ENCODE results near the gene SLC29A4. TPM values are rescaled to one million over a fixed set of nuclear protein-coding genes. Genes with fewer than 3 reads are reported as not detected.

The SLC29A4 gene
- total RNA-seq, 1 donor from 2014 or later, result 1.8 TPM

GRCh38 chr7:5334671-5335070 is 51.9 kb downstream of the SLC29A4 start:
- peaks cover 71% of the 10 kb centered on the region for H3K36me3 Mint-ChIP-seq (ENCODE audit: low read depth)
- H3K27me3 Mint-ChIP-seq, result no peaks in the 10 kb centered on the region
- intact Hi-C loops (cut with micrococcal nuclease), result no loop called here
- H3K27ac Mint-ChIP-seq, result no peak overlapping the region
- peaks cover 9% of the 10 kb centered on the region for H3K9me3 Mint-ChIP-seq
- DNase-seq, result no peak
- no peak overlapping the region for H3K4me3 Mint-ChIP-seq
- H3K4me1 Mint-ChIP-seq, result peaks cover 13% of the 10 kb centered on the region

- no peak for DNase-seq
- H3K27ac Mint-ChIP-seq, result no peak overlapping the region
- no peak overlapping the region for H3K4me3 Mint-ChIP-seq
- H3K36me3 Mint-ChIP-seq (ENCODE audit: low read depth), result peaks cover 76% of the 10 kb centered on the region
- H3K27me3 Mint-ChIP-seq, result no peaks in the 10 kb centered on the region
- H3K9me3 Mint-ChIP-seq, result peaks cover 9% of the 10 kb centered on the region
- peaks cover 10% of the 10 kb centered on the region for H3K4me1 Mint-ChIP-seq
- intact Hi-C loops (cut with micrococcal nuclease), result no loop called here
Measured at GRCh38 chr7:5337047-5337446, 54.3 kb downstream of the SLC29A4 start.

GRCh38 chr7:5339955-5340354 is 57.2 kb downstream of the SLC29A4 start:
- Mint-ChIP-seq H3K9me3 (peaks cover 20% of the 10 kb centered on the region), H3K4me1 (peaks cover 6% of the 10 kb centered on the region), H3K27ac (no peak overlapping the region), H3K4me3 (no peak overlapping the region), H3K36me3 (ENCODE audit: low read depth) (peaks cover 88% of the 10 kb centered on the region), H3K27me3 (no peaks in the 10 kb centered on the region)
- DNase-seq, result no peak
- intact Hi-C loops (cut with micrococcal nuclease), result no loop called here

DNA sequence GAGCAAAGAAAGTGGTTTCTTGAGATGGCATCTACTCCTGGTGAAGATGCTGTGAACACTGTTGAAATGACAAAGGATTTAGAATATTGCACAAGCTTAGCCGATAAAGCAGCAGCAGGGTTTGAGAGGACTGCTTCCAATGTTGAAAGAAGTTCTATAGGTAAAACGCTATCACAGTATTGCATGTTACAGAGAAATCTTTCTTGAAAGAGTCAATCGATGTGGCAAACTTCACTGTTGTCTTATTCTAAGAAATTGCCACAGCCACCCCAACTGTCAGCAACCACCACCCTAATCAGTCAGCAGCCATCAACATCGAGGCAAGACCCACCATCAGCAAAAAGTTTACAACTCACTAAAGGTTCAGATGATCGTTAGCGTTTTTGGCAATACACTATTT is 59.9 kb downstream of the SLC29A4 start:
- peaks cover 11% of the 10 kb centered on the region for H3K9me3 Mint-ChIP-seq
- DNase-seq, result no peak
- H3K27ac Mint-ChIP-seq, result no peak overlapping the region
- peaks cover 75% of the 10 kb centered on the region for H3K36me3 Mint-ChIP-seq (ENCODE audit: low read depth)
- H3K27me3 Mint-ChIP-seq, result no peaks in the 10 kb centered on the region
- intact Hi-C loops (cut with micrococcal nuclease), result no loop called here
- H3K4me1 Mint-ChIP-seq, result peaks cover 6% of the 10 kb centered on the region
- no peak overlapping the region for H3K4me3 Mint-ChIP-seq

DNA sequence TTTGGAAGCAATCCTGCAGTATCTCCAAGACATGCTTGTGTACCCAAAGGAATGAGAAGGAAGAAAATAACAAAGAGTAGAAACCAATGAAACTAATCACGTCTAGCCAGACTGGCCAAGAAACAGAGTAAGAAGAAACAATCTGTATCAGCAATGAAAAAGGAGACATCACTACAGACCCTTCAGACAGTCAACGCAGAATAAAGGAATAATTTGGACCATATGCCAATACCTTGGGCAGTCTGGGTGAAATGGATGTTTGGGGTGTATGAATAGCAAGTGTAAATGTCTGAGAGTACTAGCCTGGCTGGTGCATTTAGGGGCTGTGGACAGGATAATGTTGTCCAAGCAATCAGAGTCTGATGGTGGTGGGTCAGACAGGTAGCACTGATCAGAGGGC is 61.1 kb downstream of the SLC29A4 start:
- Mint-ChIP-seq H3K27me3 (no peaks in the 10 kb centered on the region), H3K4me1 (peaks cover 6% of the 10 kb centered on the region), H3K4me3 (no peak overlapping the region), H3K9me3 (peaks cover 11% of the 10 kb centered on the region), H3K27ac (peak overlapping the region; percentile 37), H3K36me3 (ENCODE audit: low read depth) (peaks cover 72% of the 10 kb centered on the region)
- intact Hi-C loops (cut with micrococcal nuclease), result no loop called here
- DNase-seq, result no peak

GRCh38 chr7:5344342-5344741 is 61.6 kb downstream of the SLC29A4 start:
- Mint-ChIP-seq H3K27ac (no peak overlapping the region), H3K27me3 (no peaks in the 10 kb centered on the region), H3K4me3 (no peak overlapping the region), H3K36me3 (ENCODE audit: low read depth) (peaks cover 70% of the 10 kb centered on the region), H3K4me1 (peaks cover 6% of the 10 kb centered on the region), H3K9me3 (peaks cover 11% of the 10 kb centered on the region)
- no peak for DNase-seq
- intact Hi-C loops (cut with micrococcal nuclease), result no loop called here

DNA sequence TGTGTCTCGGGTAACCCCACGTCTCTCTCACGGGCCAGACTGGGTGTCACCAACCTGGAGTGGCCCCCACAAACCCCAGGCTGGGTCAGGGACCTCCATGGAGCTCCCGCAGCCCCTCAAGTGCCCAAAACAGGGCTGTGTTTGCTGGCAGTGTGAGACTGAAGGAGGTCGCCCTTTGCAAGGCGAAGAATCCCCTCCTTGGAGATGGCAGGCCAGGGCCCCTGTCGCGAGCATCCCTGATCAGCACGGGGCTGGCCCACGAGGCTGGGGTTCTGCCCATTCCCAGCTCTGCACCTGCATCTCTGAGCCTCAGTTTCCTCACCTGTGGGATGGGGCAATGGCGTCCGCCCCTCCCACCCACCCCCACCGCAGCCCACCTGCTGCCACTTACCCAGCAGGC is 62.4 kb downstream of the SLC29A4 start:
- intact Hi-C loops (cut with micrococcal nuclease), result no loop called here
- Mint-ChIP-seq H3K36me3 (ENCODE audit: low read depth) (peaks cover 65% of the 10 kb centered on the region), H3K9me3 (peaks cover 11% of the 10 kb centered on the region), H3K27me3 (no peaks in the 10 kb centered on the region), H3K4me1 (peaks cover 2% of the 10 kb centered on the region), H3K27ac (no peak overlapping the region), H3K4me3 (no peak overlapping the region)
- no peak for DNase-seq

GRCh38 chr7:5345671-5346070 is 62.9 kb downstream of the SLC29A4 start:
- intact Hi-C loops (cut with micrococcal nuclease), result no loop called here
- no peak for DNase-seq
- Mint-ChIP-seq H3K9me3 (peaks cover 11% of the 10 kb centered on the region), H3K36me3 (ENCODE audit: low read depth) (peaks cover 61% of the 10 kb centered on the region), H3K4me3 (no peak overlapping the region), H3K27ac (no peak overlapping the region), H3K4me1 (no peaks in the 10 kb centered on the region), H3K27me3 (no peaks in the 10 kb centered on the region)

- Mint-ChIP-seq H3K27ac (no peak overlapping the region), H3K4me3 (no peak overlapping the region), H3K4me1 (peaks cover 3% of the 10 kb centered on the region), H3K27me3 (no peaks in the 10 kb centered on the region), H3K9me3 (peaks cover 8% of the 10 kb centered on the region), H3K36me3 (ENCODE audit: low read depth) (peaks cover 49% of the 10 kb centered on the region)
- no peak for DNase-seq
- intact Hi-C loops (cut with micrococcal nuclease), result no loop called here
Measured at GRCh38 chr7:5348134-5349004, 65.6 kb downstream of the SLC29A4 start.

GRCh38 chr7:5349005-5349380 is 66.2 kb downstream of the SLC29A4 start:
- no peak for DNase-seq
- peaks cover 3% of the 10 kb centered on the region for H3K9me3 Mint-ChIP-seq
- H3K27me3 Mint-ChIP-seq, result no peaks in the 10 kb centered on the region
- peaks cover 3% of the 10 kb centered on the region for H3K4me1 Mint-ChIP-seq
- intact Hi-C loops (cut with micrococcal nuclease), result no loop called here
- peaks cover 46% of the 10 kb centered on the region for H3K36me3 Mint-ChIP-seq (ENCODE audit: low read depth)
- H3K27ac Mint-ChIP-seq, result no peak overlapping the region
- no peak overlapping the region for H3K4me3 Mint-ChIP-seq

GRCh38 chr7:5349437-5350173 is 66.9 kb downstream of the SLC29A4 start:
- no peak overlapping the region for H3K27ac Mint-ChIP-seq
- peaks cover 8% of the 10 kb centered on the region for H3K4me1 Mint-ChIP-seq
- intact Hi-C loops (cut with micrococcal nuclease), result no loop called here
- H3K4me3 Mint-ChIP-seq, result no peak overlapping the region
- no peaks in the 10 kb centered on the region for H3K9me3 Mint-ChIP-seq
- no peak for DNase-seq
- H3K27me3 Mint-ChIP-seq, result no peaks in the 10 kb centered on the region
- peaks cover 45% of the 10 kb centered on the region for H3K36me3 Mint-ChIP-seq (ENCODE audit: low read depth)

DNA sequence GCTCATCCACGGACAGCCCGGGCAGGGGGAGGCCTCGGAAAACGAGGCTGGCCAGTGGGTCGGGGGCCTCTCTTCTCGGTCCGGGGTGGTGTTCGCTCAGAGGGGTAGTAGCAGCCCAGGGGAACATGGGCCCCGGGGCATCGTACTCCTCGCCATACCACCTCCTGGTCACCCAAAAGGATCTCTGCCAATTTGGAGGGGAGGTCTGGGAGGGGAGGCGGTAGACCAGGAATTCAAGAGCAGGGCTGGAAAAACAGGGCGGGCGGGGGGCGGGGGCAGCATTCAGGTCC is 67.4 kb downstream of the SLC29A4 start:
- Mint-ChIP-seq H3K27me3 (no peaks in the 10 kb centered on the region), H3K9me3 (no peaks in the 10 kb centered on the region), H3K27ac (no peak overlapping the region), H3K36me3 (ENCODE audit: low read depth) (peaks cover 43% of the 10 kb centered on the region), H3K4me1 (peaks cover 13% of the 10 kb centered on the region), H3K4me3 (no peak overlapping the region)
- DNase-seq, result no peak
- intact Hi-C loops (cut with micrococcal nuclease), result no loop called here

DNA sequence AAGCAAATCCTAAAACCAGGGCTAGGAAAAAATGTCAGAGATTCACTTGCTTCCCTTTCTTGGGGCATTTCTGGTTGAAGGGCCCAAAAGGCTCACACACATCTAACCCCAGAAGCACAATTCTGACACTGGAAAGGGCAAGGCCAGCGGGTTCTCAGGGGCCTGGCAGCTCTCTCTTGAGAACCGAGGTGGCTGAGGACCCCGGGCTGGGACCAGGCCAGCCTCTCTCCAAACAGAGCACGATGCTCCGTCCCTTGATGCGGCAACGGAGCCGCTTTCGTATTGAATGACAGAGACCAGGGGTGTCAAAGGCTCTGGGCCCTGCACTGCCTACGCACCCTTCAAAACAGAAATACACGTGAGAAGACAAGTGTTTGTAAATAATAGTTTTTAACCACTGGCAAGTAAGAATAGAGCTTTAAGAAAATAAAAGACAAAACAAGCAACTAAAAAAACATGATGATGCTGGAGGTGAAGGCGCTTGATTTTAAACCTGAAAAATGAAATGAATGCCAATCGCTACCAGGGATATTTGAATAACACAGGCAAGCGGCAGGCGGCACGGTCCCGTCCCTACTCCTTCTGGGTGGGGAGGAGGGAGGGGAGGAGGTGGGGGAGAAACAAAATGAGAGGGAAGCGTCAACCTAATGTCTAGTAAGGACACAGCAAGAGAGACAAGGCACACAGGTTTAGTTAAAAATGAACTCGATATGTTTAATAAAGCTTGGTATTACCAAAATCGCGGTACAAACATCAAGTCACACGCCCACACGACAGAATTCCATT is 68.0 kb downstream of the SLC29A4 start:
- peaks cover 14% of the 10 kb centered on the region for H3K4me1 Mint-ChIP-seq
- intact Hi-C loops (cut with micrococcal nuclease), result no loop called here
- no peak overlapping the region for H3K27ac Mint-ChIP-seq
- peaks cover 43% of the 10 kb centered on the region for H3K36me3 Mint-ChIP-seq (ENCODE audit: low read depth)
- no peak for DNase-seq
- no peak overlapping the region for H3K4me3 Mint-ChIP-seq
- no peaks in the 10 kb centered on the region for H3K27me3 Mint-ChIP-seq
- H3K9me3 Mint-ChIP-seq, result no peaks in the 10 kb centered on the region
